SK-N-SH (cell line): ENCODE measurements around the gene ALDOB. TPM values are rescaled to one million over a fixed set of nuclear protein-coding genes. Genes with fewer than 3 reads are reported as not detected.

Source experiments
- CTCF ChIA-PET: fragments of 300-600, 350-600 bp; formaldehyde crosslinking; extraction: SDS; loops from one replicate; lab custom pipeline; 2021; lab: Yijun Ruan, JAX
- POLR2A ChIA-PET: fragments of 350-600 bp; sonication (Branson Sonifier 250); formaldehyde crosslinking; extraction: SDS; loops from one replicate; lab custom pipeline; 2020; ENCODE audit warnings: antibody characterized with exemption, inconsistent platforms; lab: Yijun Ruan, JAX
- DNase-seq: peaks from one replicate; pipeline ENCODE4 v3.0.0; 2012
- H2AFZ ChIP-seq: fragments of 200-600 bp; sonication (generic); 2 replicates; pipeline ENCODE4 v1.8.1; 2016; ENCODE audit warnings: antibody characterized with exemption, mild to moderate bottlenecking, low read depth
- H3F3A ChIP-seq: fragments of 200-600 bp; sonication (generic); replicated peaks from 2 replicates; pipeline ENCODE3; 2016; ENCODE audit warnings: antibody characterized with exemption, mild to moderate bottlenecking; ENCODE audit not compliant: insufficient read depth
- H3K27ac ChIP-seq, 2 experiments: fragments of 200-500 bp in 1 of 2; fragments of 200-600 bp in 1 of 2; sonication (Bioruptor generic) in 1 of 2; sonication (generic), shearing (Covaris generic) in 1 of 2; 2 replicates each; pipeline versions ENCODE4 v1.5.1 to v1.6.1; 2014 to 2016; ENCODE audit warnings: low read depth in 2 of 2, inconsistent platforms in 1 of 2, low read length in 1 of 2, mild to moderate bottlenecking in 1 of 2, mixed read lengths in 1 of 2
- H3K27me3 ChIP-seq: fragments of 200-600 bp; sonication (generic), shearing (Covaris generic); 2 replicates; pipeline ENCODE4 v1.6.1; 2016; ENCODE audit warnings: mixed run types; ENCODE audit not compliant: insufficient read depth
- H3K36me3 ChIP-seq, 2 experiments: fragments of 200-500 bp in 1 of 2; fragments of 200-600 bp in 1 of 2; sonication (Bioruptor generic) in 1 of 2; sonication (generic) in 1 of 2; replicated peaks in 1 of 2; 2 replicates each; pipeline versions ENCODE3 to v1.5.1; 2014 to 2016; ENCODE audit warnings: low read length in 1 of 2, mild to moderate bottlenecking in 1 of 2; ENCODE audit not compliant: insufficient read depth in 2 of 2, control insufficient read depth in 1 of 2
- H3K4me1 ChIP-seq, 2 experiments: fragments of 200-500 bp in 1 of 2; fragments of 200-600 bp in 1 of 2; sonication (Bioruptor generic) in 1 of 2; sonication (generic), shearing (Covaris generic) in 1 of 2; 2 replicates each; pipeline versions ENCODE4 v1.5.1 to v1.6.1; 2014 to 2016; ENCODE audit warnings: low read depth in 1 of 2, low read length in 1 of 2, mixed run types in 1 of 2; ENCODE audit not compliant: insufficient read depth in 2 of 2, control insufficient read depth in 1 of 2
- H3K4me2 ChIP-seq: fragments of 200-600 bp; sonication (generic), shearing (Covaris generic); 2 replicates; pipeline ENCODE4 v1.6.1; 2017; ENCODE audit warnings: mixed run types
- H3K4me3 ChIP-seq, 2 experiments: fragments of 200-500 bp in 1 of 2; fragments of 200-600 bp in 1 of 2; sonication (Bioruptor generic) in 1 of 2; sonication (generic), shearing (Covaris generic) in 1 of 2; 2 replicates each; pipeline versions ENCODE4 v1.5.1 to v1.8.1; 2014 to 2016; ENCODE audit warnings: low read depth in 2 of 2, inconsistent platforms in 1 of 2, low read length in 1 of 2, mild to moderate bottlenecking in 1 of 2, mixed read lengths in 1 of 2, moderate library complexity in 1 of 2
- H3K79me2 ChIP-seq: fragments of 200-600 bp; sonication (generic); 2 replicates; pipeline ENCODE4 v1.8.1; 2017; ENCODE audit warnings: mild to moderate bottlenecking; ENCODE audit not compliant: insufficient read depth
- H3K9ac ChIP-seq: fragments of 200-600 bp; sonication (generic); 2 replicates; pipeline ENCODE4 v1.6.1; 2017; ENCODE audit warnings: mixed run types
- H3K9me2 ChIP-seq: fragments of 200-600 bp; sonication (generic); 2 replicates; pipeline ENCODE4 v1.6.1; 2017; ENCODE audit warnings: mixed run types
- H3K9me3 ChIP-seq: fragments of 200-600 bp; sonication (generic); 2 replicates; pipeline ENCODE4 v1.6.1; 2017; ENCODE audit warnings: mixed run types, mild to moderate bottlenecking, moderate library complexity
- H4K20me1 ChIP-seq: fragments of 200-600 bp; sonication (generic); 2 replicates; pipeline ENCODE4 v1.6.1; 2017; ENCODE audit warnings: mild to moderate bottlenecking, mixed run types; ENCODE audit not compliant: insufficient read depth
- CHD2 ChIP-seq: fragments of 150-350 bp; IDR thresholded peaks from 2 replicates; pipeline ENCODE4 v1.6.1; 2018; ENCODE audit warnings: low read length; ENCODE audit not compliant: partially characterized antibody
- CTCF ChIP-seq: fragments of 200-600 bp; sonication (generic); IDR thresholded peaks from 2 replicates; pipeline ENCODE4 v1.6.1; 2017; ENCODE audit warnings: antibody characterized with exemption, mild to moderate bottlenecking, moderate library complexity
- ELF1 ChIP-seq: IDR thresholded peaks from 2 replicates; pipeline ENCODE4 v1.4.0; 2012
- EZH2phosphoT487 ChIP-seq: fragments of 200-600 bp; sonication (generic); IDR thresholded peaks from 2 replicates; pipeline ENCODE4 v1.6.1; 2017; ENCODE audit warnings: low read depth, mixed run types, mild to moderate bottlenecking, antibody characterized with exemption, moderate library complexity, borderline replicate concordance
- FOXM1 ChIP-seq: IDR thresholded peaks from 2 replicates; pipeline ENCODE4 v1.4.0; 2012; ENCODE audit warnings: low read depth, mild to moderate bottlenecking
- GATA2 ChIP-seq: sonication (generic); formaldehyde crosslinking; IDR thresholded peaks from 2 replicates; pipeline ENCODE4 v1.5.0; 2020; ENCODE audit warnings: mild to moderate bottlenecking, missing genetic modification reagents
- IRF3 ChIP-seq: fragments of 150-350 bp; IDR thresholded peaks from 2 replicates; pipeline ENCODE4 v1.6.1; 2016; ENCODE audit warnings: mild to moderate bottlenecking, low read depth, low read length
- MAX ChIP-seq: IDR thresholded peaks from 2 replicates; pipeline ENCODE4 v1.4.0; 2012; ENCODE audit warnings: low read depth
- MEF2A ChIP-seq: IDR thresholded peaks from 2 replicates; pipeline ENCODE4 v1.4.0; 2012; ENCODE audit warnings: low read depth, borderline replicate concordance
- PBX3 ChIP-seq: IDR thresholded peaks from 2 replicates; pipeline ENCODE4; 2012
- TAF1 ChIP-seq: IDR thresholded peaks from 2 replicates; pipeline ENCODE4 v1.6.1; 2012; ENCODE audit warnings: low read depth, mild to moderate bottlenecking, low read length, moderate library complexity, borderline replicate concordance
- USF1 ChIP-seq: IDR thresholded peaks from 2 replicates; pipeline ENCODE4 v1.4.0; 2012; ENCODE audit warnings: low read depth, borderline replicate concordance
- ZBTB33 ChIP-seq: IDR thresholded peaks from 2 replicates; pipeline ENCODE4 v1.4.0; 2012; ENCODE audit warnings: low read depth, borderline replicate concordance
- WGBS: methylation state at CpG from one replicate; pipeline ENCODE4 v1.1.6; 2017; ENCODE audit warnings: low lambda C conversion rate; 5-methylcytosine and 5-hydroxymethylcytosine counted together
- polyA plus RNA-seq, 3 experiments: library from polyadenylated mRNA; depleted of rRNA; stranded (reverse); fragments of >200 nt; gene quantifications; 2 replicates each; pipeline ENCODE4 v1.2.3, GENCODE V29; 2012

Gene ALDOB
- polyA plus RNA-seq, 1 of the 3 experiments (the other 2 are of a cell fraction), result not detected

GRCh38 chr9:101438523-101438922, 2.9 kb upstream of the ALDOB start:
- Histone ChIP-seq H3F3A (no peaks in the 10 kb centered on the region), H3K27ac (no peak overlapping the region), H3K9me3 (no peaks in the 10 kb centered on the region), H3K4me1 (peaks cover 0 to 4% of the 10 kb centered on the region in 2 experiments; a peak in 1 of 4 replicates), H2AFZ (no peak overlapping the region), H3K9ac (no peak overlapping the region), H3K4me2 (no peak overlapping the region), H3K36me3 (no peaks in the 10 kb centered on the region), H3K27me3 (no peaks in the 10 kb centered on the region), H3K4me3 (no peak overlapping the region), H4K20me1 (no peaks in the 10 kb centered on the region), H3K9me2 (no peaks in the 10 kb centered on the region), H3K79me2 (no peaks in the 10 kb centered on the region)
- WGBS, result 15% methylated on average over 3 of the region's 3 CpGs
- no peak for DNase-seq
- POLR2A ChIA-PET, result no interaction called here
- CTCF ChIA-PET, result interaction anchor here (1.2 to 2.2 kb wide), 3 partner anchors 11 to 21 kb away, joined by 5 to 12 read pairs (median 7); no protein-coding TSS in a partner anchor
- TF ChIP-seq ZBTB33 (no peak), ELF1 (no peak), TAF1 (no peak), USF1 (no peak), IRF3 (no peak), MAX (no peak), EZH2phosphoT487 (no peak), MEF2A (no peak), GATA2 (CRISPR knock-in tag) (no peak), FOXM1 (no peak), CTCF (no peak), PBX3 (no peak), CHD2 (no peak)
- TF ChIP-seq, all 33 proteins: peak for 0
